ENCODE data around the gene ACTN4. TPM values are rescaled to one million over a fixed set of nuclear protein-coding genes. Genes with fewer than 3 reads are reported as not detected.

ACTN4 gene
- total RNA-seq, 1 donor from 2014 or later, result 975 TPM

GRCh38 chr19:38692458-38693379, 45.3 kb downstream of the ACTN4 start:
- H3K4me1 Mint-ChIP-seq (ENCODE audit: low read depth, unreplicated experiment), result peaks cover 46% of the 10 kb centered on the region
- TF ChIP-seq, protein P1, sequence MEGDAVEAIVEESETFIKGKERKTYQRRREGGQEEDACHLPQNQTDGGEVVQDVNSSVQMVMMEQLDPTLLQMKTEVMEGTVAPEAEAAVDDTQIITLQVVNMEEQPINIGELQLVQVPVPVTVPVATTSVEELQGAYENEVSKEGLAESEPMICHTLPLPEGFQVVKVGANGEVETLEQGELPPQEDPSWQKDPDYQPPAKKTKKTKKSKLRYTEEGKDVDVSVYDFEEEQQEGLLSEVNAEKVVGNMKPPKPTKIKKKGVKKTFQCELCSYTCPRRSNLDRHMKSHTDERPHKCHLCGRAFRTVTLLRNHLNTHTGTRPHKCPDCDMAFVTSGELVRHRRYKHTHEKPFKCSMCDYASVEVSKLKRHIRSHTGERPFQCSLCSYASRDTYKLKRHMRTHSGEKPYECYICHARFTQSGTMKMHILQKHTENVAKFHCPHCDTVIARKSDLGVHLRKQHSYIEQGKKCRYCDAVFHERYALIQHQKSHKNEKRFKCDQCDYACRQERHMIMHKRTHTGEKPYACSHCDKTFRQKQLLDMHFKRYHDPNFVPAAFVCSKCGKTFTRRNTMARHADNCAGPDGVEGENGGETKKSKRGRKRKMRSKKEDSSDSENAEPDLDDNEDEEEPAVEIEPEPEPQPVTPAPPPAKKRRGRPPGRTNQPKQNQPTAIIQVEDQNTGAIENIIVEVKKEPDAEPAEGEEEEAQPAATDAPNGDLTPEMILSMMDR (IDR thresholded peaks at IDR 0.05; ENCODE audit: partially characterized antibody, unreplicated experiment), result no peak
- no peaks in the 10 kb centered on the region for H3K36me3 Mint-ChIP-seq (ENCODE audit: unreplicated experiment)
- H3K4me3 Mint-ChIP-seq (ENCODE audit: unreplicated experiment), result peak overlapping the region; percentile 38
- no peak for DNase-seq
- H3K9me3 Mint-ChIP-seq (ENCODE audit: unreplicated experiment), result peaks cover 8% of the 10 kb centered on the region
- H3K27me3 Mint-ChIP-seq (ENCODE audit: unreplicated experiment), result peaks cover 13% of the 10 kb centered on the region
- H3K27ac Mint-ChIP-seq (ENCODE audit: unreplicated experiment), result peak overlapping the region; percentile 78

DNA sequence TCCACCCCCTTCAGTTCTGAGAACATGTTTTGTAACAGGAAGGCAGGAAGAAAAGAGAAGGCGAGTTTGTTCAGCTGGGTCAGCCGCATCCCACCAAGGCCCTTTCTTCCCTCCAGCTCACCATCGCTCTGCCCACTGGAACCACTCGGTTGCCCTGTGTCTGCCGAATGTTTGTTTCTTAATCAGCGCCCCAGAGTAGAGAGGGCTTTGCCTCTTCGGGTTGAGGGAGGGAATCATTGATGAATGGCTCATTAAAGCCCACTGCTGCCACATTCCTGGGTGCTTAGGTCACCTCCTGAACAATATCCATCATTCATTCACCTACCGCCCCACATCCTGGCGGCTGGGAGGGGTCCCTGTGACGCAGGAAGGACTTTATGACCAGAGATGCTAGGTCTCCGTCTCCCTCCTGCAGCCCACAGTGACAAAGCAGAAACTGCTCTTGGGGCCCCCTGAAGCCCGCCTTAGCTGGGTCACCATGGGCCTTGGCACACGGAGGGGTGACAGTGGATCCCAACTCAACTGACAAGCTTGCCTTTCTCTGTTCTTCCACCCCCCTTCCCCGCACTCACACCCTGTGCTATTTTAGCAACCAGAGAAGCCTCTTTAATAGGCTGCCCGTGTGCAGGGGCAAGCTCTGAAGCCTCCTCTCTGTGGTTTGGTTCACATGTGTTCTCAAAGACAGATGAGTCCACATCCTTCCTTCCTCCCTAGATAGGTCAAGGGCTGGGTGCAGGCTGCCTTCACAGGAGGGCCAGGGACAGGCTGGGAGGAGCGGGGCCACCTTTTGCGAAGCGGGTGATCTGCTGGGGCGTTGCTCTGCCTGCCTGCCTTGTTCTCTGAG, 46.2 kb downstream of the ACTN4 start:
- DNase-seq, result no peak

GRCh38 chr19:38695317-38695683, 47.9 kb downstream of the ACTN4 start:
- no peak for DNase-seq
- peak overlapping the region; percentile 56 for H3K27ac Mint-ChIP-seq (ENCODE audit: unreplicated experiment)
- TF ChIP-seq, protein P1 (IDR thresholded peaks at IDR 0.05; ENCODE audit: partially characterized antibody, unreplicated experiment), result no peak
- peaks cover 15% of the 10 kb centered on the region for H3K27me3 Mint-ChIP-seq (ENCODE audit: unreplicated experiment)
- H3K4me1 Mint-ChIP-seq (ENCODE audit: low read depth, unreplicated experiment), result peaks cover 52% of the 10 kb centered on the region
- H3K36me3 Mint-ChIP-seq (ENCODE audit: unreplicated experiment), result no peaks in the 10 kb centered on the region
- H3K9me3 Mint-ChIP-seq (ENCODE audit: unreplicated experiment), result peaks cover 17% of the 10 kb centered on the region
- peak overlapping the region; percentile 44 for H3K4me3 Mint-ChIP-seq (ENCODE audit: unreplicated experiment)

More for the DNA sequence above, 46.2 kb downstream of the ACTN4 start:
- peak overlapping the region; percentile 55 for H3K27ac Mint-ChIP-seq (ENCODE audit: unreplicated experiment)
- H3K9me3 Mint-ChIP-seq (ENCODE audit: unreplicated experiment), result peaks cover 10% of the 10 kb centered on the region
- H3K4me3 Mint-ChIP-seq (ENCODE audit: unreplicated experiment), result no peak overlapping the region
- no peaks in the 10 kb centered on the region for H3K36me3 Mint-ChIP-seq (ENCODE audit: unreplicated experiment)
- H3K27me3 Mint-ChIP-seq (ENCODE audit: unreplicated experiment), result peaks cover 19% of the 10 kb centered on the region
- peaks cover 55% of the 10 kb centered on the region for H3K4me1 Mint-ChIP-seq (ENCODE audit: low read depth, unreplicated experiment)
- TF ChIP-seq, protein P1 (IDR thresholded peaks at IDR 0.05; ENCODE audit: partially characterized antibody, unreplicated experiment), result no peak

- H3K4me3 Mint-ChIP-seq (ENCODE audit: unreplicated experiment), result peak overlapping the region; percentile 69
These were observed 48.6 kb downstream of the ACTN4 start for GRCh38 chr19:38695832-38696728.

More at GRCh38 chr19:38695832-38696728, 48.6 kb downstream of the ACTN4 start:
- Mint-ChIP-seq H3K36me3 (ENCODE audit: unreplicated experiment) (no peaks in the 10 kb centered on the region), H3K27me3 (ENCODE audit: unreplicated experiment) (peaks cover 12% of the 10 kb centered on the region), H3K9me3 (ENCODE audit: unreplicated experiment) (peaks cover 18% of the 10 kb centered on the region), H3K27ac (ENCODE audit: unreplicated experiment) (peak overlapping the region; percentile 83), H3K4me1 (ENCODE audit: low read depth, unreplicated experiment) (peaks cover 58% of the 10 kb centered on the region)
- no peak for DNase-seq
- TF ChIP-seq, protein P1 (IDR thresholded peaks at IDR 0.05; ENCODE audit: partially characterized antibody, unreplicated experiment), result no peak
